ENCODE measurements around the gene AGMO.

DNA sequence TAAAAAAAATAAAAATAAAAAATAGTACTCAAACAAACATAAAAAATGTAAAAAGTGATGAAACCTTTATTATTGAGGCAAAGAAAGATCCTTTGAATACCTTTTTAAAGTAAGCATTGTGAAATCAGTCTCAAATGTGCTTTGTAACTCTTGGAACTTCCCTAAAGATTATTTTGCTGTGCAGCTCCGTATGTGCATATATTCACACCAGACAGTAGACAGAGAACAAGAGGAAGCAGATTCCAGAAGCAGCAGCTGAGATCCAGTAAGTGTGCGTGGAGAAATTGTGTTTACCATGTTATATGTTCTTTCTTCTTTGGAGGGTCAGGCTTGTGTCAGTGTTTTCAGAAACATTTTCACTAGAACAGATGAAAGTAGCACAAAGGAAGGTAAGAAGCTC is 324.9 kb downstream of the AGMO start:
- TF ChIP-seq POLR2A (IDR thresholded peaks at IDR 0.05): no peak
- TF ChIP-seq, protein P1, sequence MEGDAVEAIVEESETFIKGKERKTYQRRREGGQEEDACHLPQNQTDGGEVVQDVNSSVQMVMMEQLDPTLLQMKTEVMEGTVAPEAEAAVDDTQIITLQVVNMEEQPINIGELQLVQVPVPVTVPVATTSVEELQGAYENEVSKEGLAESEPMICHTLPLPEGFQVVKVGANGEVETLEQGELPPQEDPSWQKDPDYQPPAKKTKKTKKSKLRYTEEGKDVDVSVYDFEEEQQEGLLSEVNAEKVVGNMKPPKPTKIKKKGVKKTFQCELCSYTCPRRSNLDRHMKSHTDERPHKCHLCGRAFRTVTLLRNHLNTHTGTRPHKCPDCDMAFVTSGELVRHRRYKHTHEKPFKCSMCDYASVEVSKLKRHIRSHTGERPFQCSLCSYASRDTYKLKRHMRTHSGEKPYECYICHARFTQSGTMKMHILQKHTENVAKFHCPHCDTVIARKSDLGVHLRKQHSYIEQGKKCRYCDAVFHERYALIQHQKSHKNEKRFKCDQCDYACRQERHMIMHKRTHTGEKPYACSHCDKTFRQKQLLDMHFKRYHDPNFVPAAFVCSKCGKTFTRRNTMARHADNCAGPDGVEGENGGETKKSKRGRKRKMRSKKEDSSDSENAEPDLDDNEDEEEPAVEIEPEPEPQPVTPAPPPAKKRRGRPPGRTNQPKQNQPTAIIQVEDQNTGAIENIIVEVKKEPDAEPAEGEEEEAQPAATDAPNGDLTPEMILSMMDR (IDR thresholded peaks at IDR 0.05): no peak

Data from breast epithelium (tissue), 3 donors.